Suppressor macrophage (primary cell): ENCODE results near the gene HEPN1.

Experiments used
- DNase-seq, 4 experiments: peaks; one replicate each; pipeline ENCODE4 v3.0.0-alpha.2; 2020 to 2022

HEPN1 gene

GRCh38 chr11:124900464-124900863 is 18.6 kb upstream of the HEPN1 start:
- peak in 2 of 4 experiments; percentile 13 to 19 for DNase-seq

GRCh38 chr11:124902616-124903015 is 16.4 kb upstream of the HEPN1 start:
- DNase-seq = no peak

- DNase-seq = peak in 2 of 4 experiments; percentile 56 to 63
Observed at GRCh38 chr11:124915541-124916369, 3.3 kb upstream of the HEPN1 start.

GRCh38 chr11:124916370-124916710 is 2.7 kb upstream of the HEPN1 start:
- no peak for DNase-seq

GRCh38 chr11:124917115-124917637 is 1.9 kb upstream of the HEPN1 start:
- DNase-seq = peak in 3 of 4 experiments; percentile 40 to 43 (median 42)

- DNase-seq = no peak
Observed at GRCh38 chr11:124919898-124920297, 848 bp downstream of the HEPN1 start.

- no peak for DNase-seq
Observed at GRCh38 chr11:124920356-124920755, 1.3 kb downstream of the HEPN1 start.

GRCh38 chr11:124920870-124921609 is 2.0 kb downstream of the HEPN1 start:
- DNase-seq = peak; percentile 71 to 86 (median 80)

- no peak for DNase-seq
Observed at GRCh38 chr11:124922831-124923230, 3.8 kb downstream of the HEPN1 start.

- DNase-seq = no peak
Observed at GRCh38 chr11:124923296-124923695, 4.2 kb downstream of the HEPN1 start.

GRCh38 chr11:124928942-124929665 is 10.1 kb downstream of the HEPN1 start:
- no peak for DNase-seq

- no peak for DNase-seq
Observed at GRCh38 chr11:124930799-124931198, 11.7 kb downstream of the HEPN1 start.

GRCh38 chr11:124934862-124935547 is 16.0 kb downstream of the HEPN1 start:
- peak; percentile 41 to 74 (median 63) for DNase-seq

GRCh38 chr11:124935548-124936514 is 16.8 kb downstream of the HEPN1 start, which contains the start of gene HEPACAM:
Gene HEPACAM, minus strand, starts transcription at chr11:124936047. Its CDS starts 41 bp downstream, at chr11:124936006.
- DNase-seq = no peak

GRCh38 chr11:124937336-124937935 is 18.4 kb downstream of the HEPN1 start:
- no peak for DNase-seq

- DNase-seq = no peak
Observed at GRCh38 chr11:124938206-124938765, 19.2 kb downstream of the HEPN1 start.

GRCh38 chr11:124938970-124939369 is 19.9 kb downstream of the HEPN1 start:
- no peak for DNase-seq

- DNase-seq = no peak
Observed at GRCh38 chr11:124941703-124942102, 22.7 kb downstream of the HEPN1 start.

- no peak for DNase-seq
Observed at GRCh38 chr11:124942466-124943253, 23.6 kb downstream of the HEPN1 start.
